ENCODE measurements around the gene RSF1.
A peak's percentile ranks its signal among the peaks of the same experiment; 100 is the strongest.

Gene RSF1

GRCh38 chr11:77821349-77821851, 878 bp upstream of the RSF1 start:
- peak overlapping the region; percentile 93 for H3K4me3 Mint-ChIP-seq
- peaks cover 9% of the 10 kb centered on the region for H3K36me3 Mint-ChIP-seq
- no peaks in the 10 kb centered on the region for H3K9me3 Mint-ChIP-seq
- peaks cover 24% of the 10 kb centered on the region for H3K4me1 Mint-ChIP-seq
- DNase-seq (ENCODE audit: low spot score in 2 of 2) = peak in 1 of 2 donors; percentile 3
- H3K27ac Mint-ChIP-seq = peak overlapping the region; percentile 89
- no peak for ATAC-seq

- Mint-ChIP-seq H3K9me3 (no peaks in the 10 kb centered on the region), H3K27ac (peak overlapping the region; percentile 89), H3K36me3 (peaks cover 9% of the 10 kb centered on the region), H3K4me1 (peaks cover 30% of the 10 kb centered on the region), H3K4me3 (peak overlapping the region; percentile 93)
- DNase-seq (ENCODE audit: low spot score in 2 of 2) (peak in 1 of 2 donors; percentile 77), ATAC-seq (peak; percentile 12)
These were observed 479 bp downstream of the RSF1 start for GRCh38 chr11:77819921-77820564.

- H3K27ac Mint-ChIP-seq = peak overlapping the region; percentile 89
- DNase-seq (ENCODE audit: low spot score in 2 of 2) = peak; percentile 64 to 88
These were observed 1.1 kb downstream of the RSF1 start for GRCh38 chr11:77819411-77819920.

GRCh38 chr11:77815459-77815858, 5.1 kb downstream of the RSF1 start:
- Mint-ChIP-seq H3K27ac (no peak overlapping the region), H3K36me3 (peaks cover 38% of the 10 kb centered on the region), H3K9me3 (peaks cover 4% of the 10 kb centered on the region), H3K4me3 (no peak overlapping the region), H3K4me1 (peaks cover 44% of the 10 kb centered on the region)
- ATAC-seq = no peak
- DNase-seq (ENCODE audit: low spot score in 2 of 2) = no peak

More at GRCh38 chr11:77819411-77819920, 1.1 kb downstream of the RSF1 start:
- Mint-ChIP-seq H3K4me3 (peak overlapping the region; percentile 93), H3K36me3 (peaks cover 9% of the 10 kb centered on the region), H3K4me1 (peaks cover 35% of the 10 kb centered on the region), H3K9me3 (peaks cover 4% of the 10 kb centered on the region)
- peak; percentile 80 for ATAC-seq

- Mint-ChIP-seq H3K9me3 (peaks cover 4% of the 10 kb centered on the region), H3K4me3 (no peak overlapping the region), H3K27ac (no peak overlapping the region), H3K36me3 (peaks cover 43% of the 10 kb centered on the region), H3K4me1 (peaks cover 50% of the 10 kb centered on the region)
- ATAC-seq = no peak
- no peak for DNase-seq (ENCODE audit: low spot score in 2 of 2)
These were observed 5.7 kb downstream of the RSF1 start for GRCh38 chr11:77814848-77815247.

GRCh38 chr11:77813256-77813655, 7.3 kb downstream of the RSF1 start:
- ATAC-seq (no peak), DNase-seq (ENCODE audit: low spot score in 2 of 2) (no peak)
- Mint-ChIP-seq H3K36me3 (peaks cover 34% of the 10 kb centered on the region), H3K9me3 (peaks cover 4% of the 10 kb centered on the region), H3K27ac (no peak overlapping the region), H3K4me3 (no peak overlapping the region), H3K4me1 (peaks cover 53% of the 10 kb centered on the region)

- Mint-ChIP-seq H3K27ac (peak overlapping the region; percentile 17), H3K4me1 (peaks cover 44% of the 10 kb centered on the region), H3K4me3 (no peak overlapping the region), H3K9me3 (no peaks in the 10 kb centered on the region), H3K36me3 (peaks cover 16% of the 10 kb centered on the region)
- ATAC-seq (no peak), DNase-seq (ENCODE audit: low spot score in 2 of 2) (no peak)
These were observed 13.5 kb downstream of the RSF1 start for GRCh38 chr11:77806993-77807392.

- peaks cover 11% of the 10 kb centered on the region for H3K36me3 Mint-ChIP-seq
- peak overlapping the region; percentile 13 for H3K27ac Mint-ChIP-seq
- DNase-seq (ENCODE audit: low spot score in 2 of 2) = no peak
- no peak for ATAC-seq
- H3K4me1 Mint-ChIP-seq = peaks cover 41% of the 10 kb centered on the region
- H3K4me3 Mint-ChIP-seq = no peak overlapping the region
- no peaks in the 10 kb centered on the region for H3K9me3 Mint-ChIP-seq
These were observed 14.1 kb downstream of the RSF1 start for GRCh38 chr11:77806415-77806814.

- H3K4me1 Mint-ChIP-seq = peaks cover 35% of the 10 kb centered on the region
- no peaks in the 10 kb centered on the region for H3K9me3 Mint-ChIP-seq
- no peak for DNase-seq (ENCODE audit: low spot score in 2 of 2)
- peak overlapping the region; percentile 63 for H3K27ac Mint-ChIP-seq
- no peak overlapping the region for H3K4me3 Mint-ChIP-seq
- no peak for ATAC-seq
- peaks cover 18% of the 10 kb centered on the region for H3K36me3 Mint-ChIP-seq
These were observed 19.0 kb downstream of the RSF1 start for GRCh38 chr11:77801477-77801876.

- peaks cover 18% of the 10 kb centered on the region for H3K36me3 Mint-ChIP-seq
- peak overlapping the region; percentile 63 for H3K27ac Mint-ChIP-seq
- ATAC-seq (peak; percentile 37), DNase-seq (ENCODE audit: low spot score in 2 of 2) (no peak)
- H3K9me3 Mint-ChIP-seq = no peaks in the 10 kb centered on the region
- peaks cover 36% of the 10 kb centered on the region for H3K4me1 Mint-ChIP-seq
- H3K4me3 Mint-ChIP-seq = no peak overlapping the region
These were observed 20.1 kb downstream of the RSF1 start for GRCh38 chr11:77800449-77800848.

- no peak overlapping the region for H3K4me3 Mint-ChIP-seq
- no peak overlapping the region for H3K27ac Mint-ChIP-seq
- peaks cover 47% of the 10 kb centered on the region for H3K4me1 Mint-ChIP-seq
- peaks cover 18% of the 10 kb centered on the region for H3K36me3 Mint-ChIP-seq
- no peak for DNase-seq (ENCODE audit: low spot score in 2 of 2)
- H3K9me3 Mint-ChIP-seq = no peaks in the 10 kb centered on the region
- no peak for ATAC-seq
These were observed 21.2 kb downstream of the RSF1 start for GRCh38 chr11:77799338-77799737.

GRCh38 chr11:77793972-77794371, 26.6 kb downstream of the RSF1 start:
- Mint-ChIP-seq H3K4me3 (no peak overlapping the region), H3K36me3 (peaks cover 26% of the 10 kb centered on the region), H3K9me3 (no peaks in the 10 kb centered on the region), H3K4me1 (peaks cover 82% of the 10 kb centered on the region), H3K27ac (no peak overlapping the region)
- ATAC-seq (no peak), DNase-seq (ENCODE audit: low spot score in 2 of 2) (no peak)

- peak overlapping the region; percentile 38 for H3K27ac Mint-ChIP-seq
- H3K4me1 Mint-ChIP-seq = peaks cover 86% of the 10 kb centered on the region
- DNase-seq (ENCODE audit: low spot score in 2 of 2) = no peak
- no peaks in the 10 kb centered on the region for H3K9me3 Mint-ChIP-seq
- no peak overlapping the region for H3K4me3 Mint-ChIP-seq
- peaks cover 20% of the 10 kb centered on the region for H3K36me3 Mint-ChIP-seq
- no peak for ATAC-seq
These were observed 29.2 kb downstream of the RSF1 start for GRCh38 chr11:77791301-77791700.

GRCh38 chr11:77789731-77790476, 30.6 kb downstream of the RSF1 start:
- DNase-seq (ENCODE audit: low spot score in 2 of 2) (no peak), ATAC-seq (peak; percentile 37)
- Mint-ChIP-seq H3K4me1 (peaks cover 72% of the 10 kb centered on the region), H3K9me3 (no peaks in the 10 kb centered on the region), H3K36me3 (peaks cover 27% of the 10 kb centered on the region), H3K4me3 (no peak overlapping the region), H3K27ac (peak overlapping the region; percentile 60)

- no peak overlapping the region for H3K4me3 Mint-ChIP-seq
- no peaks in the 10 kb centered on the region for H3K9me3 Mint-ChIP-seq
- peaks cover 65% of the 10 kb centered on the region for H3K4me1 Mint-ChIP-seq
- H3K27ac Mint-ChIP-seq = peak overlapping the region; percentile 8
- peak; percentile 51 for ATAC-seq
- no peak for DNase-seq (ENCODE audit: low spot score in 2 of 2)
- H3K36me3 Mint-ChIP-seq = peaks cover 27% of the 10 kb centered on the region
These were observed 31.3 kb downstream of the RSF1 start for GRCh38 chr11:77789061-77789730.

Data from stimulated activated effector memory CD8-positive, alpha-beta T cell treated with anti-CD3 and anti-CD28 coated beads, Interleukin-12 subunit alpha, Interleukin-12 subunit beta, amount 100 ng/mL, for 72 hours (primary cell).